Ishikawa (cell line): ENCODE data around the gene ALDH1A1.
A peak's percentile ranks its signal among the peaks of the same experiment; 100 is the strongest.

Experiments
- CEBPB ChIP-seq: IDR thresholded peaks from 2 replicates; pipeline ENCODE4 v1.6.1; 2012
- CREB1 ChIP-seq: IDR thresholded peaks from 2 replicates; pipeline ENCODE4 v1.6.1; 2012; ENCODE audit warnings: low read depth
- EGR1 ChIP-seq: IDR thresholded peaks from 2 replicates; pipeline ENCODE4 v1.6.1; 2012
- EP300 ChIP-seq: IDR thresholded peaks from 2 replicates; pipeline ENCODE4 v1.6.1; 2012; ENCODE audit warnings: borderline replicate concordance
- FOXM1 ChIP-seq: IDR thresholded peaks from 2 replicates; pipeline ENCODE4 v1.6.1; 2012; ENCODE audit warnings: low read depth, borderline replicate concordance
- NFIC ChIP-seq: IDR thresholded peaks from 2 replicates; pipeline ENCODE4 v1.6.1; 2012
- RAD21 ChIP-seq: IDR thresholded peaks from 2 replicates; pipeline ENCODE4 v1.6.1; 2012; ENCODE audit warnings: low read depth
- REST ChIP-seq: IDR thresholded peaks from 2 replicates; pipeline ENCODE4 v1.6.1; 2012; ENCODE audit warnings: low read depth, mild to moderate bottlenecking
- TAF1 ChIP-seq: IDR thresholded peaks from 2 replicates; pipeline ENCODE4 v1.6.1; 2012; ENCODE audit warnings: low read depth, mild to moderate bottlenecking
- TCF12 ChIP-seq: IDR thresholded peaks from 2 replicates; pipeline ENCODE4 v1.6.1; 2012; ENCODE audit warnings: low read depth
- TEAD4 ChIP-seq: IDR thresholded peaks from 2 replicates; pipeline ENCODE4 v1.6.1; 2012
- YY1 ChIP-seq: IDR thresholded peaks from 2 replicates; pipeline ENCODE4 v1.6.1; 2012; ENCODE audit warnings: low read depth
- ZBTB7A ChIP-seq: IDR thresholded peaks from 2 replicates; pipeline ENCODE4 v1.6.1; 2012; ENCODE audit warnings: low read depth
- TF ChIP-seq, protein P1 (sequence below): IDR thresholded peaks from 2 replicates; pipeline ENCODE4 v1.6.1; 2012
- TF ChIP-seq, protein P2 (sequence below): IDR thresholded peaks from 2 replicates; pipeline ENCODE4 v1.6.1; 2012

ALDH1A1 gene

GRCh38 chr9:72858089-72858912 is 94.6 kb downstream of the ALDH1A1 start:
- TF ChIP-seq CREB1 = no peak
- no peak for TF ChIP-seq ZBTB7A

DNA sequence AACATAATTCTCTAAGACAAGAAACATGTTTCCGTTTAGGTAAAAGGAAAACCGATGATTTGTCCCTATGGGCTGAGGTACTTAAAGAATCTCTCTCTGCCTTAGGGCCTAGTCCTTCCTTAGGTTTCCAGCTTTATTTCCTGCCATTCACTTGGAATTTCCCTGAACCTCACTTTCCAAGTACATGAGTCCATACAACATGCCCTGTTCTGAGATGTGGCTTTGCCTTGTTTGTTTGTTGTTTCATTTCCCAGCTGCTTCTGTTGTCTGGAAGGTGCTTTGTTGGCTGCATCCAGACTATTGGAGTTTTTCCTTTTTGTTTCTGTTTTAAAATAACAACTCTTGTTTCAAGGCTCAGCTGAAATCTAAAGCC is 95.2 kb downstream of the ALDH1A1 start:
- TF ChIP-seq TCF12 (no peak), CEBPB (no peak), RAD21 (no peak), ZBTB7A (no peak), TEAD4 (no peak), EP300 (no peak), EGR1 (no peak)
- TF ChIP-seq, protein P1, sequence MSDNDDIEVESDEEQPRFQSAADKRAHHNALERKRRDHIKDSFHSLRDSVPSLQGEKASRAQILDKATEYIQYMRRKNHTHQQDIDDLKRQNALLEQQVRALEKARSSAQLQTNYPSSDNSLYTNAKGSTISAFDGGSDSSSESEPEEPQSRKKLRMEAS = no peak
- TF ChIP-seq, protein P2, sequence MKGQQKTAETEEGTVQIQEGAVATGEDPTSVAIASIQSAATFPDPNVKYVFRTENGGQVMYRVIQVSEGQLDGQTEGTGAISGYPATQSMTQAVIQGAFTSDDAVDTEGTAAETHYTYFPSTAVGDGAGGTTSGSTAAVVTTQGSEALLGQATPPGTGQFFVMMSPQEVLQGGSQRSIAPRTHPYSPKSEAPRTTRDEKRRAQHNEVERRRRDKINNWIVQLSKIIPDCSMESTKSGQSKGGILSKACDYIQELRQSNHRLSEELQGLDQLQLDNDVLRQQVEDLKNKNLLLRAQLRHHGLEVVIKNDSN = no peak

DNA sequence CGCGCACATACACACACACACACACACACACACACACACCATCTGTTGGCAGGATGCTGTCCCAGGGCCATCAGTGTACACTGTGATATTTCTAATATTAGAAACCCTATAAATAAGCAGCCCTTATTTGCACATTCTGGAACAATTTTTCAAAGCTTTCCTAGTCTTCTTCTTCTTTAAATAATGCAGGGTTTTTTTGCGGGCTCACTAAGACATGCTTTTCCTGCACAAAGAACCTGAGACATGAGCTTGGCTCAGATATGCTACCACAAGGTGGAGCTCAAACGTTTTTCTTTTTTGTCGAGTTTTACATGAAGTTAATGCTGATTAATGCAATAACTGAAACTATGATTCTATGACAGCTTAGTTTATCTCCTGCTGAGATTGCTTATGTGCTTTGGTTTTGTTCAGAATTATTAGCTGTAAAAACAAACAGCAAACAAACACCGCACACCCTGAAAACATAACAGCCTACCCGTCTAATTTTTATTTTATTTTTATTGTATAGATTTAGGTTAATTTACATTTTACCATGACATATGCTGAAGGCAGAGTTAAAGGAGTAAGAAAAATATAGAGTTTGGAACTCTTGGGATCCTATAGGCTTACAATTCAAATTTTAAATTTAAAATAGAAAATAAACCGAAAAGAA is 95.8 kb downstream of the ALDH1A1 start:
- TF ChIP-seq YY1 (no peak), TEAD4 (no peak), CREB1 (no peak), ZBTB7A (no peak), RAD21 (peak; percentile 72), NFIC (no peak)

- TF ChIP-seq TAF1 (no peak), TCF12 (no peak), FOXM1 (no peak), TEAD4 (no peak), REST (no peak), YY1 (no peak), EP300 (no peak), ZBTB7A (no peak)
- TF ChIP-seq, protein P1 = no peak
- TF ChIP-seq, protein P2 = no peak
Measured at GRCh38 chr9:72855890-72856523, 96.8 kb downstream of the ALDH1A1 start.

DNA sequence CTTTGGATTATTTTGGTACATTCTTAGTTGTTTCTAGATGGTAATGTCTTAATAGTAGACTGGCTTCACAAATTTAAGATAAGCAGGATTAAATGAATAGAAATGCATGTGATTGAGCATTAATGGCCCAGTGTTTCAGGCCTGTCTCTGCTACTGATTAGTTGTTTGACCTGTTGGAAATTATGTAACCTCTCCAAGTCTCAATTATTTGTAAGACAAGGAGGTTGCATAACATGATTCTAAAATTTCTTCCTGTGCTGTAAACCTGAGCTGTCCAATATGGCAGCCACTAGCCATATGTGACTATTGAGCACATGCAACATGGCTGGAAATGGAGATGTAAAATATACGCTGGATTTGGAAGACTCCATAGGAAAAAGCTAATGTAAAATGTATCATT is 97.5 kb downstream of the ALDH1A1 start:
- TF ChIP-seq, protein P2 = no peak
- TF ChIP-seq CREB1 = no peak
- no peak for TF ChIP-seq ZBTB7A
- no peak for TF ChIP-seq FOXM1
- TF ChIP-seq TEAD4 = no peak
